CD8-positive, alpha-beta memory T cell (primary cell): Measurements from ENCODE around the gene STARD7. TPM values are rescaled to one million over a fixed set of nuclear protein-coding genes. Genes with fewer than 3 reads are reported as not detected.
"Not testable (repeated sequence)": the region's sequence is repeated elsewhere in the genome, so short reads cannot be mapped to it uniquely, and the experiment has no call there.

Experiments used
- CTCF ChIA-PET: fragments of 350-600 bp; sonication (Branson Sonifier 250); formaldehyde crosslinking; loops from one replicate; lab custom pipeline; 2021; ENCODE audit warnings: antibody characterized with exemption; lab: Charles Lee
- POLR2A ChIA-PET: fragments of 350-600 bp; sonication (Branson Sonifier 250); formaldehyde crosslinking; loops from one replicate; lab custom pipeline; 2021; ENCODE audit warnings: antibody characterized with exemption; lab: Charles Lee
- DNase-seq, 5 donors: peaks; one replicate each; pipeline versions ENCODE4 v3.0.0 to v3.0.0-alpha.2; 2020 to 2022; ENCODE audit warnings: mixed read lengths in 1 of 5
- H3K27ac ChIP-seq: one replicate; pipeline ENCODE4 v1.7.0; 2013; ENCODE audit warnings: low read depth, mild to moderate bottlenecking, low read length, moderate library complexity
- H3K27me3 ChIP-seq: 2 replicates; pipeline ENCODE4 v1.7.0; 2013; ENCODE audit warnings: low read length, mild to moderate bottlenecking; ENCODE audit not compliant: insufficient read depth, poor library complexity, severe bottlenecking
- H3K36me3 ChIP-seq: 2 replicates; pipeline ENCODE4 v1.7.0; 2013; ENCODE audit warnings: mild to moderate bottlenecking, low read length, moderate library complexity; ENCODE audit not compliant: insufficient read depth
- H3K4me1 ChIP-seq: 2 replicates; pipeline ENCODE4 v1.7.0; 2013; ENCODE audit warnings: mild to moderate bottlenecking, low read length, moderate library complexity; ENCODE audit not compliant: insufficient read depth
- H3K4me3 ChIP-seq: 2 replicates; pipeline ENCODE4 v1.7.0; 2013; ENCODE audit warnings: mild to moderate bottlenecking, low read length
- H3K9me3 ChIP-seq: 2 replicates; pipeline ENCODE4 v1.7.0; 2013; ENCODE audit warnings: mild to moderate bottlenecking, low read length
- H3K27ac Mint-ChIP-seq, 8 donors: one replicate each; pipeline ENCODE4 v1.8.0; 2020 to 2021; ENCODE audit warnings: mixed read lengths in 8 of 8, mild to moderate bottlenecking in 6 of 8, inconsistent platforms in 3 of 8, moderate library complexity in 3 of 8
- H3K27me3 Mint-ChIP-seq, 2 donors: one replicate each; pipeline ENCODE4 v1.8.0; 2020 to 2021; ENCODE audit warnings: mixed read lengths in 2 of 2, mild to moderate bottlenecking in 1 of 2, moderate library complexity in 1 of 2
- H3K36me3 Mint-ChIP-seq, 3 donors: one replicate each; pipeline ENCODE4 v1.8.0; 2020 to 2021; ENCODE audit warnings: mixed read lengths in 3 of 3, inconsistent platforms in 1 of 3, mild to moderate bottlenecking in 1 of 3
- H3K4me1 Mint-ChIP-seq, 3 donors: one replicate each; pipeline ENCODE4 v1.8.0; 2020 to 2021; ENCODE audit warnings: mixed read lengths in 3 of 3, inconsistent platforms in 1 of 3, mild to moderate bottlenecking in 1 of 3
- H3K4me3 Mint-ChIP-seq, 7 donors: one replicate each; pipeline ENCODE4 v1.8.0; 2020 to 2021; ENCODE audit warnings: mixed read lengths in 7 of 7, mild to moderate bottlenecking in 6 of 7, moderate library complexity in 4 of 7, inconsistent platforms in 2 of 7
- H3K9me3 Mint-ChIP-seq, 5 donors: one replicate each; pipeline ENCODE4 v1.8.0; 2020 to 2022; ENCODE audit warnings: mixed read lengths in 5 of 5, mild to moderate bottlenecking in 3 of 5, moderate library complexity in 2 of 5, inconsistent platforms in 1 of 5
- polyA plus RNA-seq: library from polyadenylated mRNA; unstranded; fragments of 300-500 nt; fragmentation: Illumina TruSeq; gene quantifications from one replicate; pipeline ENCODE4 v1.2.3, GENCODE V29; 2021
- total RNA-seq, 2 experiments: library from RNA; stranded (reverse); gene quantifications; one replicate each; pipeline ENCODE4 v1.2.3, GENCODE V29; 2021

The STARD7 gene
- total and polyA plus RNA-seq, 3 experiments from 2014 or later = 147 to 256 (median 255) TPM

DNA sequence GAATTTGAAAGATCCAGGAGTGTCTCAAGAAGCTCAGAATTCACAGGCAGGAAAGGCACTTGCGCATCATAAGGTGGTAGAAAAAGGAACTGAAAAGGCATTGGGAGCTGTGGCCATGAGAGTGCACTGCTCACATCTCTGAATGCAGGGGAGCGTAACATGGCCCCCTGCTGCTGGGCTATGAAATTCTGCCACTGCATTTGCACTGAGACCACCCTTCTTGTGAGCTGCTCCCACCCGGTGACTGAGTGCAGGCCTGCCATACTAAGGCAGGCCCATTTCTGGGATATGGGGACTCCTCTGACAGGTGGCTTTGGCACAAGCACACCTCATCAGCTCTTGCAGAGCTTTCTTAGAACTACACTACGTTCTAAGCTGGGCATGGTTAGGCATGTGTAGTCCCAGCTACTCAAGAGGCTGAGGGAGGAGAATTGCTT lies 25.3 kb upstream of the STARD7 start:
- POLR2A ChIA-PET = no interaction called here
- Histone ChIP-seq H3K4me3 (no peak overlapping the region), H3K27ac (no peak overlapping the region), H3K27me3 (no peaks in the 10 kb centered on the region), H3K36me3 (no peaks in the 10 kb centered on the region), H3K9me3 (no peaks in the 10 kb centered on the region), H3K4me1 (no peaks in the 10 kb centered on the region)
- CTCF ChIA-PET = interaction anchor here (1.2 kb wide), 1 partner anchor 8 kb away, joined by 3 read pairs; no protein-coding TSS in a partner anchor
- Mint-ChIP-seq H3K4me3 (no peak overlapping the region), H3K9me3 (no peaks in the 10 kb centered on the region), H3K27me3 (no peaks in the 10 kb centered on the region), H3K4me1 (no peaks in the 10 kb centered on the region), H3K36me3 (peaks cover 0 to 11% (median 1%) of the 10 kb centered on the region in 3 donors), H3K27ac (no peak overlapping the region)
- no peak for DNase-seq

DNA sequence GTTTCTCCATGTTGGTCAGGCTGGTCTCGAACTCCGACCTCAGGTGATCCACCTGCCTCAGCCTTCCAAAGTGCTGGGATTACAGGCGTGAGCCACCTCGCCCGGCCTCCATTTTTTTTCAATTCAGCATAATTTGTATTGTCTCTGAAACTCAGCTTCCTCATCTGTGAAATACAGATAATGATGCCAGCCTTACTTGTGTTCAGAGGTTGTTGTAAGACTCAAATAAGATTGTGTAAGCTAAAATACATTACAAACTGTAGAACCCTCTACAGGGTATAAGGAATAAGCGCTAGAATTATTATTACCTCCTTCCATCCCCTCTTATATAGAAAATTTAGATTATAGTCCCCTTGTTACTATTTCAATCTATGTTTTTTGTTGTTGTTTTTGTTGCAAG lies 24.8 kb upstream of the STARD7 start:
- H3K27me3 Mint-ChIP-seq = no peaks in the 10 kb centered on the region
- H3K27ac Mint-ChIP-seq = no peak overlapping the region
- H3K4me1 Mint-ChIP-seq = no peaks in the 10 kb centered on the region
- CTCF ChIA-PET = interaction anchor here (1.2 to 1.9 kb wide), 2 partner anchors 8 to 116 kb away, joined by 3 to 4 read pairs; no protein-coding TSS in a partner anchor
- DNase-seq = no peak
- no peak overlapping the region for H3K4me3 Mint-ChIP-seq
- H3K36me3 Mint-ChIP-seq = peaks cover 0 to 11% (median 1%) of the 10 kb centered on the region in 3 donors
- Histone ChIP-seq H3K4me1 (no peaks in the 10 kb centered on the region), H3K27ac (no peak overlapping the region), H3K9me3 (no peaks in the 10 kb centered on the region), H3K4me3 (no peak overlapping the region), H3K27me3 (no peaks in the 10 kb centered on the region), H3K36me3 (no peaks in the 10 kb centered on the region)
- POLR2A ChIA-PET = no interaction called here
- H3K9me3 Mint-ChIP-seq = no peaks in the 10 kb centered on the region

DNA sequence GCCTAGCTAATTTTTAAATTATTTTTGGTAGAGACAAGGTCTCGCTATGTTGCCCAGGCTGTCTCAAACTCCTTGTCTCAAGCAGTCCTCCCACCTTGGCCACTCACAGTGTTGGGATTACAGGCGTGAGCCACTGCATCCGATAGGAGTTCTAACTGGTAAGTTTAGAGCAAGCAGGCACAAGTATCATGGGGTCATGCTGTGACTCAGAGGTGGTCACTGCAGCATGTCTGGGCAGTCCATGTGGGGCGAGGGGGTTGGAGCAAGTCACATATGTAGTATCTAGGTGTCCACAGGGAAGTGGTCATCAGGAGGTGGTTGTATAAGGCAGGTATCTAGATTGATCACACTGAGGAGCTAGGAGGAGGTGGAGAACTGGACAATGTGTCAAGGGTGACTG lies 22.7 kb upstream of the STARD7 start:
- CTCF ChIA-PET = interaction anchor here (1.9 kb wide), 1 partner anchor 114 kb away, joined by 4 read pairs; no protein-coding TSS in a partner anchor
- Mint-ChIP-seq H3K4me1 (no peaks in the 10 kb centered on the region), H3K36me3 (peaks cover 0 to 11% (median 0%) of the 10 kb centered on the region in 3 donors), H3K9me3 (no peaks in the 10 kb centered on the region), H3K4me3 (no peak overlapping the region), H3K27ac (no peak overlapping the region), H3K27me3 (no peaks in the 10 kb centered on the region)
- POLR2A ChIA-PET = interaction anchor here (0.9 kb wide), 1 partner anchor 10 kb away, joined by 3 read pairs; no protein-coding TSS in a partner anchor
- DNase-seq = no peak
- H3K4me1 ChIP-seq = no peaks in the 10 kb centered on the region
- H3K4me3 ChIP-seq = no peak overlapping the region
- no peaks in the 10 kb centered on the region for H3K9me3 ChIP-seq
- H3K27ac ChIP-seq = no peak overlapping the region
- H3K27me3 ChIP-seq = no peaks in the 10 kb centered on the region
- no peaks in the 10 kb centered on the region for H3K36me3 ChIP-seq

DNA sequence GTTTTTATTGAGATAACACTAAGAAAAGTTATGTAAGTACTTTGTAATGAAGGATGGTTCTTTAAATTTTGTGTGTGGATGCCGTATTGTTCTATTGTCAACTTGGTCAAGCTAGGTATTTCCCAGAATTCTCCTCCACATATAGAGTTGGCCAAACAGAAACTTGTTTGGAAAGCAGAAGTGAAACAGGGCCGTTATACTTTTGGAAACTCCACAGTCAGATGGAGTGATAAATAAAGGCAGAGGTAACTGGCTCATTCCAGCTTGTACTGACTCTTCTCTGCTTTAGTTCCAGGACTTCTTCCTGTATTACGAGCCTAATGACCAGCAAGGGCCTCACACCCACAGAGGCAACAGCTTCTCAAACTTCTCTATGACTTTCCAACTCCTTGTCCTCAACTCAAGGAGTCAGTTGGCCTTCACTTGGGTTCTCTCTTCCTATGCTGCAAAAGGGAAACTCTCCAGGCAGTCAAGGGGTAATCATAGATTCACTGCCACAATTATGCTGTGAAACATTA lies 16.4 kb upstream of the STARD7 start:
- peak overlapping the region; percentile 68 for H3K27ac ChIP-seq
- DNase-seq = no peak
- no peaks in the 10 kb centered on the region for H3K27me3 ChIP-seq
- no peaks in the 10 kb centered on the region for H3K36me3 ChIP-seq
- H3K36me3 Mint-ChIP-seq = peaks cover 0 to 2% (median 0%) of the 10 kb centered on the region in 3 donors
- POLR2A ChIA-PET = no interaction called here
- H3K9me3 Mint-ChIP-seq = no peaks in the 10 kb centered on the region
- no peak overlapping the region for H3K4me3 Mint-ChIP-seq
- no peaks in the 10 kb centered on the region for H3K27me3 Mint-ChIP-seq
- H3K9me3 ChIP-seq = no peaks in the 10 kb centered on the region
- no peaks in the 10 kb centered on the region for H3K4me1 ChIP-seq
- H3K4me3 ChIP-seq = no peak overlapping the region
- peak overlapping the region in 1 of 8 donors; percentile 71 for H3K27ac Mint-ChIP-seq
- CTCF ChIA-PET = interaction anchor here (1.6 kb wide), 1 partner anchor 16 kb away, joined by 3 read pairs; the partner anchor contains the start of gene STARD7
- H3K4me1 Mint-ChIP-seq = no peaks in the 10 kb centered on the region

DNA sequence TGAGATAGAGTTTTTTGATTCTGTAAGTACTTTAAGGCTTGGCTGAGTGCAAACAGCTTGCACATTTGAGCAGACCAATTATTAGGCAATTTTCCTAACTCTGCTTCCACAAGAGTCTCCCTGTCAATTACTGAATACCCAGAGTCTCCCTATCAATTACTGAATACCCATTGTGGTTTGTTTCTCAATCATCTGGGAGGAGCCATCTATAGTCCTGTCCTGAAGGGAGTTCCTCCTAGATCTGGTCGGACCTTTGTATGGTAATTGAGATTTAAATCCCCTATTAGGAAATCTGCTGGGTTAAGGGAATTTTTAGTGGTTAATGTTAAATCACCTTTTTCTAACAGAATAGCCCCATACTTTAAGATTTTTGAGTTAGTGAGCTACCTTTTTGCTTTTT lies 12.5 kb upstream of the STARD7 start:
- H3K4me3 ChIP-seq, CTCF ChIA-PET, H3K27ac ChIP-seq, H3K4me1 Mint-ChIP-seq, H3K36me3 Mint-ChIP-seq, H3K27ac Mint-ChIP-seq, POLR2A ChIA-PET, DNase-seq, H3K4me1 ChIP-seq, H3K36me3 ChIP-seq, H3K9me3 Mint-ChIP-seq, H3K4me3 Mint-ChIP-seq, H3K27me3 Mint-ChIP-seq, H3K9me3 ChIP-seq, H3K27me3 ChIP-seq: not testable (repeated sequence)

DNA sequence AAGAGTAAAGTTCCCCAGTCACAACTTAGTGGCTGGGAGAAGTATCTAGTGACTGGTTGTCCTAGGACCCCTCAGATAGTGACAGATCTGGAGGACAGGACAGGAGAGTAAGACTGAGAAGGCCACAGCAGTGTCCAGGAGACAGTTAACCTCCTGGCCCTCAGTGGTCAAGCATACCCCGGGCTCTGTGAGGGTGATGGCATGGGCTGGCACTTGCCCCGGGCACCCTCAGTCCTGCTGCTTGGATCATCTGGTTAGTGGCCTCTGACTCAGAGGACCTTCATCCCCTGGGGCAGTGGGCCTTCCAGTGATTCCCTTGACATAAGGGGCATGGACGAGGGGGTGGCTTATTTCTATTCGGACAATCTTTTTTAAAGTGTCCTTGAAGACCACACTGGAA lies 11.3 kb upstream of the STARD7 start:
- DNase-seq, H3K9me3 ChIP-seq, H3K4me3 ChIP-seq, H3K27me3 ChIP-seq, H3K4me1 ChIP-seq, CTCF ChIA-PET, H3K4me3 Mint-ChIP-seq, H3K27ac ChIP-seq, H3K36me3 ChIP-seq, H3K27me3 Mint-ChIP-seq, H3K4me1 Mint-ChIP-seq, H3K36me3 Mint-ChIP-seq, H3K9me3 Mint-ChIP-seq, POLR2A ChIA-PET: not testable (repeated sequence)
- peak overlapping the region in 1 of 8 donors; percentile 27 for H3K27ac Mint-ChIP-seq

DNA sequence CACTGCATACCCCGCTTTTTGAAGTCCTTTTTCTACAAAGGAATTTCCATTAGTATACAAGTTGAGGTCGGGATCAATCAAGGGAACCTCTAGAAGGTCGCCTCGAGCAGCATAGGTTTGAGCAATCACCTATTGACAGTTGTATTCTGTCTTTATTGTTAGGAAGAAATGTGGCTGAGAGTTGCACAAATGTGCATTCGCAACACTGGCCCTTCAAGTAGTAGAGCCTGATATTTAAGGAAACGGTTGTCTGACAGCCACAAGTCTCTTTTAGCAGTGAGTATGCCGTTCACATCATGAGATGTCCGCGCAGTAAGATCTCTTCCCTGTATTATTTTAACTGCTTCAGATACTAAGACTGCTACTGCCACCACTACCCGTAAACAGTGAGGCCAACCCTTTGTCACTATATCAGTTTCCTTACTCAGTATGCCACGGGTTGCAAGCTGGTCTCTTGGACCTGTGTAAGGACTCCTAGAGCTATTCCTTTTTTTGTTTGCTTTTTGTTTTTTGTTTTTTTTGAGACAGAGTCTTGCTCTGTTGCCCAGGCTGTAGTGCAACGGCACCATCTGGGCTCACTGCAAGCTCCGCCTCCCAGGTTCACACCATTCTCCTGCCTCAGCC lies 10.0 kb upstream of the STARD7 start:
- no peaks in the 10 kb centered on the region for H3K9me3 Mint-ChIP-seq
- ChIA-PET POLR2A (no interaction called here), CTCF (no interaction called here)

DNA sequence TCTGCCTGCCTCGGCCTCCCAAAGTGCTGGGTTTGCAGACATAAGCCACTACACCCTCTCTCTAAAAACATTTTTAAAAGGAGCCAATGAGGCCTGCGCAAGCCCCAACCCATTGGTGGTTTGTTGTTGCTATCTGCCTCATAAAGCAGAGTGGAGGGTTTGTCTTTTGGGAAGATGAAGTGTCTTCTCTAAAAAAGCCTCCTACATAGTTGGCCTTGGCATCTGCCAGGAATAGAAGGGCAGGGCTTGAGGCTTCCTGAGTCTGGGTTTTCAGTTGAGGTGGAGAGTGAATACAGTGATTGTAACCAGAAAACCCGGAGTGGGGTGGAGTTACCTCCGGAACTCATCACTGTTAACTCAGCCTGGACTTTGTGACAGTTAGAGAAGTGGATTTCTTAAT lies 5.9 kb upstream of the STARD7 start:
- no peaks in the 10 kb centered on the region for H3K9me3 ChIP-seq
- H3K4me3 ChIP-seq = no peak overlapping the region
- peaks cover 0 to 2% (median 0%) of the 10 kb centered on the region in 3 donors for H3K36me3 Mint-ChIP-seq
- H3K27me3 ChIP-seq = no peaks in the 10 kb centered on the region
- peaks cover 6% of the 10 kb centered on the region for H3K4me1 ChIP-seq
- no peak for DNase-seq
- ChIA-PET CTCF (no interaction called here), POLR2A (no interaction called here)
- no peaks in the 10 kb centered on the region for H3K27me3 Mint-ChIP-seq
- H3K9me3 Mint-ChIP-seq = no peaks in the 10 kb centered on the region
- no peak overlapping the region for H3K4me3 Mint-ChIP-seq
- no peak overlapping the region for H3K27ac ChIP-seq
- H3K27ac Mint-ChIP-seq = no peak overlapping the region
- no peaks in the 10 kb centered on the region for H3K36me3 ChIP-seq
- H3K4me1 Mint-ChIP-seq = peaks cover 2 to 5% (median 3%) of the 10 kb centered on the region in 3 donors

More for the DNA sequence above, 10.0 kb upstream of the STARD7 start:
- no peaks in the 10 kb centered on the region for H3K4me1 Mint-ChIP-seq
- no peaks in the 10 kb centered on the region for H3K27me3 Mint-ChIP-seq
- H3K27ac Mint-ChIP-seq = peak overlapping the region in 1 of 8 donors; percentile 19
- Histone ChIP-seq H3K27ac (no peak overlapping the region), H3K27me3 (no peaks in the 10 kb centered on the region), H3K4me3 (no peak overlapping the region), H3K9me3 (no peaks in the 10 kb centered on the region), H3K4me1 (no peaks in the 10 kb centered on the region), H3K36me3 (no peaks in the 10 kb centered on the region)
- DNase-seq = no peak
- peaks cover 0 to 2% (median 0%) of the 10 kb centered on the region in 3 donors for H3K36me3 Mint-ChIP-seq
- no peak overlapping the region for H3K4me3 Mint-ChIP-seq
